ENCODE measurements around the gene ZNF169.

Gene ZNF169

DNA sequence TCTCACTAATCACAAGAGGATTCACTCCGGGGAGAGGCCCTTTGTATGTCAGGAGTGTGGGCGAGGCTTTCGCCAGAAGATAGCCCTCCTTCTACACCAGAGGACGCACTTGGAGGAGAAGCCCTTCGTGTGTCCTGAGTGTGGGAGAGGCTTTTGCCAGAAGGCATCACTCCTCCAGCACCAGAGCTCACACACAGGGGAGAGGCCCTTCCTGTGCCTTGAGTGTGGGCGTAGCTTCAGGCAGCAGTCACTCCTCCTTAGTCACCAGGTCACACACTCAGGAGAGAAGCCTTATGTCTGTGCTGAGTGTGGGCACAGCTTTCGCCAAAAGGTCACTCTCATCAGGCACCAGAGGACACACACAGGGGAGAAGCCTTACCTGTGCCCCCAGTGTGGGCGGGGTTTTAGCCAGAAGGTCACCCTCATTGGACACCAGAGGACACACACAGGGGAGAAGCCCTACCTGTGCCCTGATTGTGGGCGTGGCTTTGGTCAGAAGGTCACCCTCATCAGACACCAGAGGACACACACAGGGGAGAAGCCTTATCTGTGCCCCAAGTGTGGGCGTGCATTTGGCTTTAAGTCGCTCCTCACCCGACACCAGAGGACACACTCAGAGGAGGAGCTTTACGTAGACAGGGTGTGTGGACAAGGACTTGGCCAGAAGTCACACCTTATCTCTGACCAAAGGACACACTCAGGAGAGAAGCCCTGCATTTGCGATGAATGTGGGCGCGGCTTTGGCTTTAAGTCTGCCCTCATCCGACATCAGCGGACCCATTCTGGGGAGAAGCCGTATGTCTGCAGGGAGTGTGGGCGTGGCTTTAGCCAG is 41.6 kb downstream of the ZNF169 start:
- Histone ChIP-seq H3K27me3 (ENCODE audit: insufficient read depth, poor library complexity, severe bottlenecking) (no peaks in the 10 kb centered on the region), H3K27ac (replicated peaks) (no peak overlapping the region), H3K4me3 (replicated peaks; ENCODE audit: insufficient read depth, low read length) (no peak overlapping the region)
- DNase-seq (ENCODE audit: low read depth in 1 of 2, low spot score in 1 of 2): no peak
- TF ChIP-seq, protein P1, sequence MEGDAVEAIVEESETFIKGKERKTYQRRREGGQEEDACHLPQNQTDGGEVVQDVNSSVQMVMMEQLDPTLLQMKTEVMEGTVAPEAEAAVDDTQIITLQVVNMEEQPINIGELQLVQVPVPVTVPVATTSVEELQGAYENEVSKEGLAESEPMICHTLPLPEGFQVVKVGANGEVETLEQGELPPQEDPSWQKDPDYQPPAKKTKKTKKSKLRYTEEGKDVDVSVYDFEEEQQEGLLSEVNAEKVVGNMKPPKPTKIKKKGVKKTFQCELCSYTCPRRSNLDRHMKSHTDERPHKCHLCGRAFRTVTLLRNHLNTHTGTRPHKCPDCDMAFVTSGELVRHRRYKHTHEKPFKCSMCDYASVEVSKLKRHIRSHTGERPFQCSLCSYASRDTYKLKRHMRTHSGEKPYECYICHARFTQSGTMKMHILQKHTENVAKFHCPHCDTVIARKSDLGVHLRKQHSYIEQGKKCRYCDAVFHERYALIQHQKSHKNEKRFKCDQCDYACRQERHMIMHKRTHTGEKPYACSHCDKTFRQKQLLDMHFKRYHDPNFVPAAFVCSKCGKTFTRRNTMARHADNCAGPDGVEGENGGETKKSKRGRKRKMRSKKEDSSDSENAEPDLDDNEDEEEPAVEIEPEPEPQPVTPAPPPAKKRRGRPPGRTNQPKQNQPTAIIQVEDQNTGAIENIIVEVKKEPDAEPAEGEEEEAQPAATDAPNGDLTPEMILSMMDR (IDR thresholded peaks at IDR 0.05; ENCODE audit: insufficient read depth, low read length): no peak
- no peak; the same call in 1 of the 2 replicates for TF ChIP-seq POLR2AphosphoS5 (IDR thresholded peaks at IDR 0.05; ENCODE audit: low read depth)
- TF ChIP-seq, protein P2, sequence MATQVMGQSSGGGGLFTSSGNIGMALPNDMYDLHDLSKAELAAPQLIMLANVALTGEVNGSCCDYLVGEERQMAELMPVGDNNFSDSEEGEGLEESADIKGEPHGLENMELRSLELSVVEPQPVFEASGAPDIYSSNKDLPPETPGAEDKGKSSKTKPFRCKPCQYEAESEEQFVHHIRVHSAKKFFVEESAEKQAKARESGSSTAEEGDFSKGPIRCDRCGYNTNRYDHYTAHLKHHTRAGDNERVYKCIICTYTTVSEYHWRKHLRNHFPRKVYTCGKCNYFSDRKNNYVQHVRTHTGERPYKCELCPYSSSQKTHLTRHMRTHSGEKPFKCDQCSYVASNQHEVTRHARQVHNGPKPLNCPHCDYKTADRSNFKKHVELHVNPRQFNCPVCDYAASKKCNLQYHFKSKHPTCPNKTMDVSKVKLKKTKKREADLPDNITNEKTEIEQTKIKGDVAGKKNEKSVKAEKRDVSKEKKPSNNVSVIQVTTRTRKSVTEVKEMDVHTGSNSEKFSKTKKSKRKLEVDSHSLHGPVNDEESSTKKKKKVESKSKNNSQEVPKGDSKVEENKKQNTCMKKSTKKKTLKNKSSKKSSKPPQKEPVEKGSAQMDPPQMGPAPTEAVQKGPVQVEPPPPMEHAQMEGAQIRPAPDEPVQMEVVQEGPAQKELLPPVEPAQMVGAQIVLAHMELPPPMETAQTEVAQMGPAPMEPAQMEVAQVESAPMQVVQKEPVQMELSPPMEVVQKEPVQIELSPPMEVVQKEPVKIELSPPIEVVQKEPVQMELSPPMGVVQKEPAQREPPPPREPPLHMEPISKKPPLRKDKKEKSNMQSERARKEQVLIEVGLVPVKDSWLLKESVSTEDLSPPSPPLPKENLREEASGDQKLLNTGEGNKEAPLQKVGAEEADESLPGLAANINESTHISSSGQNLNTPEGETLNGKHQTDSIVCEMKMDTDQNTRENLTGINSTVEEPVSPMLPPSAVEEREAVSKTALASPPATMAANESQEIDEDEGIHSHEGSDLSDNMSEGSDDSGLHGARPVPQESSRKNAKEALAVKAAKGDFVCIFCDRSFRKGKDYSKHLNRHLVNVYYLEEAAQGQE (IDR thresholded peaks at IDR 0.05; ENCODE audit: insufficient replicate concordance, low read depth): no peak
- no peak for TF ChIP-seq SPI1 (IDR thresholded peaks at IDR 0.05; ENCODE audit: borderline replicate concordance, low read depth)
- TF ChIP-seq GABPA (IDR thresholded peaks at IDR 0.05; ENCODE audit: low read depth): no peak

DNA sequence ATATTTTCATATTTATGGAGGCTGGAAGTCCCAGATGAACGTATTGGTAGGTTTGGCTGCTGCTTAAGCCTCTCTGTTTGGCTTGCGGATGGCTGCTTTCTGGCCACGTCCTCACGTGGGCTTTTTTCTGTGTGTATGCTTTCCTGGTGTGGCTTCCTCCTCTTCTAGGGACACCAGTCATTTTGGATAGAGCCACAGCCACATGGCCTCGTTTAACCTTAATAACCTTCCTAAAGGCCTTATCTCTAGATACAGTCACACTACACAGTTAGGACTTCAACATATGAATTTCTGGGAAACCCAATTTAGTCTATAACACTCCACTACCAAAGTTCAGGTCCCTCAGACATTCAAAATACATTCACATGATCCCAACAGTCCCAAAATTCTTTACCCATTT is 42.5 kb downstream of the ZNF169 start:
- TF ChIP-seq GABPA (IDR thresholded peaks at IDR 0.05; ENCODE audit: low read depth): no peak
- TF ChIP-seq, protein P2 (IDR thresholded peaks at IDR 0.05; ENCODE audit: insufficient replicate concordance, low read depth): no peak
- TF ChIP-seq SPI1 (IDR thresholded peaks at IDR 0.05; ENCODE audit: borderline replicate concordance, low read depth): no peak
- TF ChIP-seq, protein P1 (IDR thresholded peaks at IDR 0.05; ENCODE audit: insufficient read depth, low read length): no peak
- no peak for TF ChIP-seq POLR2AphosphoS5 (IDR thresholded peaks at IDR 0.05; ENCODE audit: low read depth)
- no peak overlapping the region for H3K4me3 ChIP-seq (replicated peaks; ENCODE audit: insufficient read depth, low read length)
- no peak overlapping the region for H3K27ac ChIP-seq (replicated peaks)
- DNase-seq (ENCODE audit: low read depth in 1 of 2, low spot score in 1 of 2): no peak
- H3K27me3 ChIP-seq (ENCODE audit: insufficient read depth, poor library complexity, severe bottlenecking): no peaks in the 10 kb centered on the region

DNA sequence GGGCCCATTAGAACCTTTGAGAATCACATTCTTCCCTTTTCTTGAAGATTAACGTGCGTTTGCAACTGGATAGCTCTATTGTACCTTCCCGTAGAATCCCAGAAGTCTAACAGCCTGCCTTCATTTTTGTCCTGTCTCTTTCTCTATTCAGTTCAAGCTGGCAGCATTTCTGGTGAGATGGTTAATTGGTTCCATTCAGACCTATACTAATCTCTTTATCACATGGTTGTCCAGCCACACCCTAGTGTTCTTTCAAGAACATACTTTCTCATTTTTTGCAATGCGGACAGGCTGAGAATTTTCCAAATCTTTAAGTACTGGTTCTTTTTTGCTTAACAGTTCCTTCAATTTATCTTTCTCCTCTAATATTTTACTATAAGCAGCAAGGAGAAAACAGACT is 43.3 kb downstream of the ZNF169 start:
- no peak for DNase-seq (ENCODE audit: low read depth in 1 of 2, low spot score in 1 of 2)
- Histone ChIP-seq H3K4me3 (replicated peaks; ENCODE audit: insufficient read depth, low read length) (no peak overlapping the region), H3K27me3 (ENCODE audit: insufficient read depth, poor library complexity, severe bottlenecking) (no peaks in the 10 kb centered on the region), H3K27ac (replicated peaks) (no peak overlapping the region)
- TF ChIP-seq, protein P2 (IDR thresholded peaks at IDR 0.05; ENCODE audit: insufficient replicate concordance, low read depth): no peak
- TF ChIP-seq SPI1 (IDR thresholded peaks at IDR 0.05; ENCODE audit: borderline replicate concordance, low read depth) (no peak), GABPA (IDR thresholded peaks at IDR 0.05; ENCODE audit: low read depth) (no peak), POLR2AphosphoS5 (IDR thresholded peaks at IDR 0.05; ENCODE audit: low read depth) (no peak)
- TF ChIP-seq, protein P1 (IDR thresholded peaks at IDR 0.05; ENCODE audit: insufficient read depth, low read length): no peak
